ENCODE data around the gene SYT12. TPM values are rescaled to one million over a fixed set of nuclear protein-coding genes. Genes with fewer than 3 reads are reported as not detected.

SYT12 gene
- total and polyA plus RNA-seq, 7 donors = under 0.01 to 1.1 (median 0.92) TPM; not detected in 4

DNA sequence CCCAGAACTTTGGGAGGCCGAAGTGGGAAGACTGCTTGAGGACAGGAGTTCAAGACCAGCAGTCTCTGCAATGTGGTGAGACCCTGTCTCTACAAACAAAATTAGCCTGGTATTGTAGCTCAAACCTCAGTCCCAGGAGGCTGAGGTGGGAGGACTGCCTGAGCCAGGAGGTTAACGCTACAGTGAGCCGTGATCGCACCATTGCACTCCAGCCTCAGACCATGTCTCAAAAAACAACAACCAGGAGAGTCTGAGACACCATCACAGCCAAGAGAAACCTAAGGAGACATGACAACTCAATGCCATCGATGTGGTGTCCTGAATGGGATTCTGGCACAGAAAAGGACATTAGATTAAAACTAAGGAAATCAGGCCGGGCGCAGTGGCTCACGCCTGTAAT, 67.8 kb downstream of the SYT12 start:
- Histone ChIP-seq H3K9me3 (no peaks in the 10 kb centered on the region), H3K27me3 (no peaks in the 10 kb centered on the region), H3K4me3 (no peak overlapping the region), H3K27ac (no peak overlapping the region), H3K4me1 (no peaks in the 10 kb centered on the region), H3K36me3 (no peaks in the 10 kb centered on the region)
- no peak for DNase-seq
- 93 to 96% methylated on average over 8 of the region's 8 CpGs for WGBS, 2 donors
- intact Hi-C loops (cut with DNase I) = no loop called here
- no peak for TF ChIP-seq POLR2A (IDR thresholded peaks at IDR 0.05)
- TF ChIP-seq, protein P1, sequence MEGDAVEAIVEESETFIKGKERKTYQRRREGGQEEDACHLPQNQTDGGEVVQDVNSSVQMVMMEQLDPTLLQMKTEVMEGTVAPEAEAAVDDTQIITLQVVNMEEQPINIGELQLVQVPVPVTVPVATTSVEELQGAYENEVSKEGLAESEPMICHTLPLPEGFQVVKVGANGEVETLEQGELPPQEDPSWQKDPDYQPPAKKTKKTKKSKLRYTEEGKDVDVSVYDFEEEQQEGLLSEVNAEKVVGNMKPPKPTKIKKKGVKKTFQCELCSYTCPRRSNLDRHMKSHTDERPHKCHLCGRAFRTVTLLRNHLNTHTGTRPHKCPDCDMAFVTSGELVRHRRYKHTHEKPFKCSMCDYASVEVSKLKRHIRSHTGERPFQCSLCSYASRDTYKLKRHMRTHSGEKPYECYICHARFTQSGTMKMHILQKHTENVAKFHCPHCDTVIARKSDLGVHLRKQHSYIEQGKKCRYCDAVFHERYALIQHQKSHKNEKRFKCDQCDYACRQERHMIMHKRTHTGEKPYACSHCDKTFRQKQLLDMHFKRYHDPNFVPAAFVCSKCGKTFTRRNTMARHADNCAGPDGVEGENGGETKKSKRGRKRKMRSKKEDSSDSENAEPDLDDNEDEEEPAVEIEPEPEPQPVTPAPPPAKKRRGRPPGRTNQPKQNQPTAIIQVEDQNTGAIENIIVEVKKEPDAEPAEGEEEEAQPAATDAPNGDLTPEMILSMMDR (IDR thresholded peaks at IDR 0.05) = no peak
- TF ChIP-seq EP300 (IDR thresholded peaks at IDR 0.05) = no peak
- TF ChIP-seq POLR2AphosphoS5 (IDR thresholded peaks at IDR 0.05) = no peak

DNA sequence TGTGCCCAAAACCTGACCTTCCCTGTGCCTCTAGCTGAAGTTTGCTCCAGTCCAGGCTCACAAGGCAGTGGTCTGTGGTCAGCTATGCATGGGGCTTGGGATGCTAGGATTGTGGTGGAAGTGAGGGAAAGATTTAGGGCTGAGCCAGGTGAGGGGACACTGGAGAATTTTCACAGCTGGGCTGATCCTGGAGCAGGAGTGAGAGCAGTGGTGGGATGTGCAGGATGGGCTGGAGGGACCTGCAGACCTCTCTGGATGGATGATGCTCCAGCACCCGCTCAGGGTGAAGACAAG, 72.2 kb downstream of the SYT12 start:
- Histone ChIP-seq H3K4me3 (no peak overlapping the region), H3K27me3 (no peaks in the 10 kb centered on the region), H3K4me1 (no peaks in the 10 kb centered on the region), H3K9me3 (no peaks in the 10 kb centered on the region), H3K27ac (no peak overlapping the region), H3K36me3 (no peaks in the 10 kb centered on the region)
- DNase-seq = no peak
- WGBS, 2 donors = 89 to 95% methylated on average over 1 of the region's 1 CpG
- TF ChIP-seq EP300 (IDR thresholded peaks at IDR 0.05) (no peak), POLR2A (IDR thresholded peaks at IDR 0.05) (no peak), POLR2AphosphoS5 (IDR thresholded peaks at IDR 0.05) (no peak)
- TF ChIP-seq, protein P1 (IDR thresholded peaks at IDR 0.05) = no peak
- intact Hi-C loops (cut with DNase I) = no loop called here

DNA sequence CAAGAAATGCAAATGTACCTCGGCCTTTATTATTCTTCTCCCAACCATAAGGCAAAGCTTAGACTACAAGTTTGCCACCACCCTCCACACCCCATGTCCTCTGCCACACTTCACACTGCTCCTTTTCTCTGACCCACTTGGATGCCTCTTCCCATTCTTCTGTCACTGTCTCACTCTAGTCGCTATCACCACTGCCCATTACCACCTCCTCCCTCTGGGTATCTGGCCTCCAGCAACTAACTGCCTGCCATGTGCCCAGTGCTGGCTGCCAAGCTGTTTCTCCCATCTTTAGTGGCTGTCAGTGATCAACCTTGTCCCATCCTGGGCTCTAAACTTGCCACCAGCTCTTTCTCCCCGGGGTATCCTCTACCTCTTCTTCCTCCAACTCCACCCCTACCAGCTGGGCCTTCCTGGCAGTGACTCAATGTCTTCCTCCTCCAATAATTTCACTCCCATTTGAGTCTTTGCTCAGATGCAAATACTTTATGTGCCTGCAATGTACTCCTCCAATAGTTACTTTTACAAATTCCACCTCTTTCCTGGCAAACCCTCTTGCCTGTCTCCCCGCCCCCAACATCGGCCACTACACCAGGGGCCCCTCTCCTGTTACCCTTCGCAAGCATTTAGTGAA, 76.0 kb downstream of the SYT12 start:
- H3K4me1 ChIP-seq = no peaks in the 10 kb centered on the region
- no peak overlapping the region for H3K4me3 ChIP-seq
- intact Hi-C loops (cut with DNase I) = no loop called here
- no peak overlapping the region for H3K27ac ChIP-seq
- H3K27me3 ChIP-seq = no peaks in the 10 kb centered on the region
- TF ChIP-seq POLR2AphosphoS5 (IDR thresholded peaks at IDR 0.05) (no peak), POLR2A (IDR thresholded peaks at IDR 0.05) (no peak), EP300 (IDR thresholded peaks at IDR 0.05) (no peak)
- TF ChIP-seq, protein P1 (IDR thresholded peaks at IDR 0.05) = no peak
- no peaks in the 10 kb centered on the region for H3K9me3 ChIP-seq
- no peaks in the 10 kb centered on the region for H3K36me3 ChIP-seq
- WGBS, 2 donors = 83 to 88% methylated on average over 6 of the region's 6 CpGs
- DNase-seq = no peak

DNA sequence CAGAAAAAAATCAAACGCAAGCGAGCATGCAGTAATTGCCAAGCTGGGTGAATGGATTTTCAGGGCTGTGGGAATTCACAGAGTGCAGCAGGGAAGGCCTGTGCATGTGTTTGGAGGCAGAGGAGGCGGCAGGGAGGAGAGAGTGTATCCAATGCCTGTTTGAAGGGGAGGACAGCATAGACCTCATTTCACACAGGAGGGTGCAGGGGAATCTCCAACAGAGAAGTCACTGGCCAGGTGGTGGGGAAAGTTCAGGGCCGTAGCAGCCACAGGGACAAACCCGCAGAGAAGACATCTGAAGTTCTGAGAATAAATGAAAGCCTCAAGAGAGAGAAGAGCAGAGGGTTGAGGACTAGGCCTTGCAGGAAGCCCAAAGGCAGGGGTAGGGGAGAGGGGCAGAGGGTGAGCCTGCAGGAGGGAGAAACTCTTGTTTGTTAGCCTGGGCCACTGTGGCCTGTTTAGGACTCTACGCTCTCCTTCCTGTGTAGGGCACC, 76.9 kb downstream of the SYT12 start:
- no peak overlapping the region for H3K4me3 ChIP-seq
- no peak for DNase-seq
- whole genome bisulfite sequencing, 2 donors = 83 to 94% methylated on average over 6 of the region's 6 CpGs

More for the DNA sequence above, 76.9 kb downstream of the SYT12 start:
- intact Hi-C loops (cut with DNase I) = no loop called here
- no peaks in the 10 kb centered on the region for H3K36me3 ChIP-seq
- H3K27ac ChIP-seq = no peak overlapping the region
- no peaks in the 10 kb centered on the region for H3K27me3 ChIP-seq
- no peaks in the 10 kb centered on the region for H3K4me1 ChIP-seq
- TF ChIP-seq POLR2A (IDR thresholded peaks at IDR 0.05) (no peak), POLR2AphosphoS5 (IDR thresholded peaks at IDR 0.05) (no peak), EP300 (IDR thresholded peaks at IDR 0.05) (no peak)
- TF ChIP-seq, protein P1 (IDR thresholded peaks at IDR 0.05) = no peak
- no peaks in the 10 kb centered on the region for H3K9me3 ChIP-seq

Other genes with a start within 250 kb of the SYT12 start
- 10 to 100 TPM in 1 of 4 donors, 1 to 10 TPM in 3; 6.1 to 23.0 (median 9.1) TPM for gene RCE1, start 179.7 kb upstream of the SYT12 start, total RNA-seq
- gene RCE1, start 179.7 kb upstream of the SYT12 start, polyA plus RNA-seq = 10 to 100 TPM in 1 of 3 donors, 1 to 10 TPM in 2; 7.8 to 21.8 (median 8.3) TPM
- gene LRFN4, start 166.1 kb upstream of the SYT12 start, total RNA-seq = 1 to 10 TPM; 4.2 to 6.8 (median 4.4) TPM
- gene LRFN4, start 166.1 kb upstream of the SYT12 start, polyA plus RNA-seq = 10 to 100 TPM in 1 of 3 donors, 1 to 10 TPM in 2; 4.2 to 32.2 (median 8.3) TPM
- gene PC, start 64.8 kb upstream of the SYT12 start, total RNA-seq = 10 to 100 TPM in 1 of 4 donors, 1 to 10 TPM in 3; 2.0 to 11.8 (median 5.1) TPM
- 10 to 100 TPM; 27.0 to 40.2 (median 34.2) TPM for gene PC, start 64.8 kb upstream of the SYT12 start, polyA plus RNA-seq
- not detected for gene C11orf86, start 47.8 kb upstream of the SYT12 start, total RNA-seq
- gene C11orf86, start 47.8 kb upstream of the SYT12 start, polyA plus RNA-seq = 100 to 1,000 TPM in 2 of 3 donors, 10 to 100 TPM in 1; 61.0 to 297 (median 132) TPM
- gene RHOD, start 33.7 kb downstream of the SYT12 start, total RNA-seq = 10 to 100 TPM; 14.1 to 24.2 (median 16.2) TPM
- 10 to 100 TPM; 11.2 to 16.2 (median 11.4) TPM for gene RHOD, start 33.7 kb downstream of the SYT12 start, polyA plus RNA-seq
- gene KDM2A, start 96.1 kb downstream of the SYT12 start, total RNA-seq = 10 to 100 TPM; 25.0 to 67.3 (median 35.7) TPM
- gene KDM2A, start 96.1 kb downstream of the SYT12 start, polyA plus RNA-seq = 10 to 100 TPM; 15.6 to 51.5 (median 20.8) TPM
- 10 to 100 TPM; 32.1 to 48.2 (median 38.9) TPM for gene GRK2, start 243.3 kb downstream of the SYT12 start, total RNA-seq
- 100 to 1,000 TPM in 1 of 3 donors, 10 to 100 TPM in 2; 88.3 to 152 (median 92.0) TPM for gene GRK2, start 243.3 kb downstream of the SYT12 start, polyA plus RNA-seq

All from sigmoid colon (tissue), 7 donors.